Measurements from ENCODE around the gene ITPK1.

The ITPK1 gene

GRCh38 chr14:92962031-92962830, 153.5 kb downstream of the ITPK1 start:
- DNase-seq, result no peak

GRCh38 chr14:92961567-92961855, 154.2 kb downstream of the ITPK1 start:
- DNase-seq, result no peak

- no peak for DNase-seq
These were observed 154.8 kb downstream of the ITPK1 start for GRCh38 chr14:92960706-92961566.

GRCh38 chr14:92959761-92960680, 155.7 kb downstream of the ITPK1 start:
- no peak for DNase-seq

GRCh38 chr14:92959189-92959531, 156.6 kb downstream of the ITPK1 start:
- DNase-seq, result peak; percentile 38

GRCh38 chr14:92958373-92959188, 157.1 kb downstream of the ITPK1 start:
- peak; percentile 34 for DNase-seq

- DNase-seq, result peak; percentile 56
These were observed 158.8 kb downstream of the ITPK1 start for GRCh38 chr14:92956961-92957360.

- no peak for DNase-seq
These were observed 160.3 kb downstream of the ITPK1 start for GRCh38 chr14:92955381-92955780.

GRCh38 chr14:92954933-92955332, 160.8 kb downstream of the ITPK1 start:
- no peak for DNase-seq

GRCh38 chr14:92953526-92953925, 162.2 kb downstream of the ITPK1 start:
- DNase-seq, result no peak

- no peak for DNase-seq
These were observed 163.0 kb downstream of the ITPK1 start for GRCh38 chr14:92952481-92953298.

- DNase-seq, result peak; percentile 87
These were observed 163.7 kb downstream of the ITPK1 start for GRCh38 chr14:92951912-92952471.

- no peak for DNase-seq
These were observed 164.5 kb downstream of the ITPK1 start for GRCh38 chr14:92951261-92951660.

GRCh38 chr14:92950773-92951172, 165.0 kb downstream of the ITPK1 start:
- no peak for DNase-seq

- DNase-seq, result no peak
These were observed 165.6 kb downstream of the ITPK1 start for GRCh38 chr14:92950193-92950540.

- DNase-seq, result no peak
These were observed 166.1 kb downstream of the ITPK1 start for GRCh38 chr14:92949496-92950192.

GRCh38 chr14:92948647-92949046, 167.1 kb downstream of the ITPK1 start:
- DNase-seq, result no peak

GRCh38 chr14:92946847-92947545, 168.7 kb downstream of the ITPK1 start:
- DNase-seq, result no peak

GRCh38 chr14:92945959-92946846, 169.5 kb downstream of the ITPK1 start:
- DNase-seq, result no peak

Data from NCI-H2107 (cell line).